Astrocyte (in vitro differentiated cells and primary cell): Measurements from ENCODE around the gene TMEM108.

Experiments
- EZH2 ChIP-seq: IDR thresholded peaks from 2 replicates; pipeline ENCODE4 v1.6.1; 2012; ENCODE audit warnings: mild to moderate bottlenecking, low read length, inconsistent platforms; ENCODE audit not compliant: insufficient read depth
- TF ChIP-seq, protein P1 (sequence below): IDR thresholded peaks from 2 replicates; pipeline ENCODE4 v1.5.1; 2011; ENCODE audit warnings: low read depth, mild to moderate bottlenecking, inconsistent platforms, low read length, moderate library complexity; ENCODE audit not compliant: insufficient read depth

DNA sequence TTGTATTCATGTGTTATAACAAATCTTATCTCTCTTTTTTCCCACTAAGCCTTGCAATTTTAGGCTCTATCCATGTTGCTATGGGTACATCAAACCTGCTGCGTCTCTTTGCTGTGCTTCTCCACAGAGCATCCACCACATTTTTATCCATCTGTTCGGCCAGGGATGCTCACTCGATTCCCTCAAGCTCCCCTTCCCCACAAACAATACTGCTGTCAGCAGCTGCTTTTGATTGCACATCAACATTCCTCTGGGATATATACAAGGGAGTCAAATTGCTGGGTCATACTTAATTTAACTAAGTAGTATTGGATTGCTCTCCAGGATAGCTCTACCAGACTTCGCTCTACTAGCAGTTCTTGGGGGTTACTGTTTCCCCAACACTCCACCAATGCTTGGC, 36.8 kb downstream of the TMEM108 start:
- TF ChIP-seq EZH2 = no peak
- TF ChIP-seq, protein P1, sequence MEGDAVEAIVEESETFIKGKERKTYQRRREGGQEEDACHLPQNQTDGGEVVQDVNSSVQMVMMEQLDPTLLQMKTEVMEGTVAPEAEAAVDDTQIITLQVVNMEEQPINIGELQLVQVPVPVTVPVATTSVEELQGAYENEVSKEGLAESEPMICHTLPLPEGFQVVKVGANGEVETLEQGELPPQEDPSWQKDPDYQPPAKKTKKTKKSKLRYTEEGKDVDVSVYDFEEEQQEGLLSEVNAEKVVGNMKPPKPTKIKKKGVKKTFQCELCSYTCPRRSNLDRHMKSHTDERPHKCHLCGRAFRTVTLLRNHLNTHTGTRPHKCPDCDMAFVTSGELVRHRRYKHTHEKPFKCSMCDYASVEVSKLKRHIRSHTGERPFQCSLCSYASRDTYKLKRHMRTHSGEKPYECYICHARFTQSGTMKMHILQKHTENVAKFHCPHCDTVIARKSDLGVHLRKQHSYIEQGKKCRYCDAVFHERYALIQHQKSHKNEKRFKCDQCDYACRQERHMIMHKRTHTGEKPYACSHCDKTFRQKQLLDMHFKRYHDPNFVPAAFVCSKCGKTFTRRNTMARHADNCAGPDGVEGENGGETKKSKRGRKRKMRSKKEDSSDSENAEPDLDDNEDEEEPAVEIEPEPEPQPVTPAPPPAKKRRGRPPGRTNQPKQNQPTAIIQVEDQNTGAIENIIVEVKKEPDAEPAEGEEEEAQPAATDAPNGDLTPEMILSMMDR = no peak
